Osteocyte (in vitro differentiated cells): ENCODE data around the gene SLC44A1. TPM values are rescaled to one million over a fixed set of nuclear protein-coding genes. Genes with fewer than 3 reads are reported as not detected.

Source experiments
- DNase-seq: peaks from one replicate; pipeline ENCODE4 v3.0.0; 2021; ENCODE audit warnings: mixed read lengths; ENCODE audit not compliant: unreplicated experiment; ENCODE audit errors: extremely low spot score
- H3K27ac Mint-ChIP-seq: one replicate; pipeline ENCODE4 v1.8.0; 2021; ENCODE audit warnings: mild to moderate bottlenecking, mixed read lengths; ENCODE audit not compliant: unreplicated experiment
- H3K27me3 Mint-ChIP-seq: one replicate; pipeline ENCODE4 v1.8.0; 2021; ENCODE audit warnings: mixed read lengths; ENCODE audit not compliant: unreplicated experiment
- H3K36me3 Mint-ChIP-seq: one replicate; pipeline ENCODE4 v1.8.0; 2021; ENCODE audit warnings: mixed read lengths; ENCODE audit not compliant: unreplicated experiment
- H3K4me1 Mint-ChIP-seq: one replicate; pipeline ENCODE4 v1.8.0; 2021; ENCODE audit warnings: mixed read lengths; ENCODE audit not compliant: unreplicated experiment
- H3K4me3 Mint-ChIP-seq: one replicate; pipeline ENCODE4 v1.8.0; 2021; ENCODE audit warnings: mild to moderate bottlenecking, moderate library complexity, mixed read lengths; ENCODE audit not compliant: unreplicated experiment
- H3K9me3 Mint-ChIP-seq: one replicate; pipeline ENCODE4 v1.8.0; 2021; ENCODE audit warnings: mixed read lengths; ENCODE audit not compliant: unreplicated experiment
- CTCF ChIP-seq: fragments of 200-600 bp; sonication (generic); IDR thresholded peaks from 2 replicates; pipeline ENCODE4 v1.5.0; 2021; ENCODE audit warnings: antibody characterized with exemption, mild to moderate bottlenecking, moderate library complexity
- total RNA-seq: library from RNA; stranded (reverse); gene quantifications from 2 replicates; pipeline ENCODE4 v1.2.1, GENCODE V29; 2021

SLC44A1 gene
- total RNA-seq, 1 donor from 2014 or later: 30.2 TPM

GRCh38 chr9:105302728-105303127, 58.3 kb downstream of the SLC44A1 start:
- no peaks in the 10 kb centered on the region for H3K27me3 Mint-ChIP-seq
- H3K36me3 Mint-ChIP-seq: peaks cover 5% of the 10 kb centered on the region
- H3K9me3 Mint-ChIP-seq: no peaks in the 10 kb centered on the region
- no peak for DNase-seq
- no peak overlapping the region for H3K27ac Mint-ChIP-seq
- H3K4me3 Mint-ChIP-seq: no peak overlapping the region
- H3K4me1 Mint-ChIP-seq: peaks cover 24% of the 10 kb centered on the region
- no peak for TF ChIP-seq CTCF

- no peak overlapping the region for H3K4me3 Mint-ChIP-seq
- peaks cover 5% of the 10 kb centered on the region for H3K36me3 Mint-ChIP-seq
- no peaks in the 10 kb centered on the region for H3K9me3 Mint-ChIP-seq
- H3K27me3 Mint-ChIP-seq: no peaks in the 10 kb centered on the region
- TF ChIP-seq CTCF: no peak
- H3K4me1 Mint-ChIP-seq: peaks cover 7% of the 10 kb centered on the region
- no peak for DNase-seq
- no peak overlapping the region for H3K27ac Mint-ChIP-seq
These were observed 61.4 kb downstream of the SLC44A1 start for GRCh38 chr9:105305856-105306255.

- Mint-ChIP-seq H3K9me3 (no peaks in the 10 kb centered on the region), H3K27ac (no peak overlapping the region), H3K4me1 (peaks cover 7% of the 10 kb centered on the region), H3K27me3 (no peaks in the 10 kb centered on the region), H3K36me3 (peaks cover 5% of the 10 kb centered on the region), H3K4me3 (no peak overlapping the region)
- no peak for DNase-seq
- TF ChIP-seq CTCF: no peak
These were observed 62.1 kb downstream of the SLC44A1 start for GRCh38 chr9:105306351-105307140.

GRCh38 chr9:105307591-105308130, 63.2 kb downstream of the SLC44A1 start:
- Mint-ChIP-seq H3K9me3 (no peaks in the 10 kb centered on the region), H3K4me1 (peaks cover 7% of the 10 kb centered on the region), H3K27ac (no peak overlapping the region), H3K4me3 (no peak overlapping the region), H3K27me3 (no peaks in the 10 kb centered on the region), H3K36me3 (peaks cover 4% of the 10 kb centered on the region)
- DNase-seq: no peak
- no peak for TF ChIP-seq CTCF

GRCh38 chr9:105308461-105309341, 64.2 kb downstream of the SLC44A1 start:
- Mint-ChIP-seq H3K27me3 (no peaks in the 10 kb centered on the region), H3K36me3 (no peaks in the 10 kb centered on the region), H3K4me1 (peaks cover 7% of the 10 kb centered on the region), H3K9me3 (no peaks in the 10 kb centered on the region), H3K4me3 (no peak overlapping the region), H3K27ac (no peak overlapping the region)
- TF ChIP-seq CTCF: no peak
- DNase-seq: no peak
